GM12878 (cell line): Measurements from ENCODE around the gene SPTA1. TPM values are rescaled to one million over a fixed set of nuclear protein-coding genes. Genes with fewer than 3 reads are reported as not detected.

ENCODE experiments used
- ATAC-seq: fragments of 200-7000 bp; cut with Tn5 transposase; 3 replicates; pipeline ENCODE4 v1.9.1; 2020; ENCODE audit warnings: mild to moderate bottlenecking, moderate library complexity
- BruUV-seq: library from RNA; stranded (reverse); fragments of 400-500 nt; replicated peaks from 2 replicates; lab custom pipeline; 2021; lab: Mats Ljungman, UMichigan
- CTCF ChIA-PET: fragments of 300-600 bp; sonication (Branson Sonifier 250); formaldehyde crosslinking; extraction: SDS; loops from one replicate; lab custom pipeline; 2021; ENCODE audit warnings: inconsistent platforms; lab: Yijun Ruan, JAX
- POLR2A ChIA-PET: fragments of 350-600 bp; formaldehyde crosslinking; extraction: SDS; loops from one replicate; lab custom pipeline; 2021; ENCODE audit warnings: inconsistent platforms; lab: Charles Lee
- RAD21 ChIA-PET: fragments of 300-600 bp; sonication (Branson Sonifier 250); formaldehyde crosslinking; loops from one replicate; lab custom pipeline; 2023; ENCODE audit warnings: antibody characterized with exemption; ENCODE audit not compliant: unreplicated experiment; lab: Charles Lee
- SMC1A ChIA-PET: fragments of 300-600 bp; sonication (Branson Sonifier 250); formaldehyde crosslinking; loops from one replicate; lab custom pipeline; 2023; ENCODE audit not compliant: unreplicated experiment, uncharacterized antibody; lab: Charles Lee
- DNase-seq: peaks from one replicate; pipeline ENCODE4 v3.0.0-alpha.2; 2011; ENCODE audit warnings: low read depth, low spot score
- FAIRE-seq: peaks from 3 replicates; lab custom pipeline; 2011; peaks lifted over from hg19 to GRCh38; lab: Jason Lieb, UNC
- H2AFZ ChIP-seq: 2 replicates; pipeline ENCODE4 v1.6.0; 2011; ENCODE audit warnings: low read depth, low read length, control low read depth; ENCODE audit not compliant: control insufficient read depth
- H3K27ac ChIP-seq: 2 replicates; pipeline ENCODE4 v1.5.1; 2011; ENCODE audit warnings: control low read depth; ENCODE audit not compliant: control insufficient read depth, insufficient read depth
- H3K27me3 ChIP-seq, 2 experiments: replicated peaks in 1 of 2; 2 replicates each; pipeline versions ENCODE4 v1.6.0 to v1.6.1; 2011; ENCODE audit warnings: low read length in 1 of 2; ENCODE audit not compliant: control insufficient read depth in 2 of 2, insufficient read depth in 2 of 2
- H3K36me3 ChIP-seq, 2 experiments: 2 replicates each; pipeline ENCODE4 v1.5.1; 2011; ENCODE audit warnings: low read length in 1 of 2; ENCODE audit not compliant: control insufficient read depth in 2 of 2, insufficient read depth in 2 of 2
- H3K4me1 ChIP-seq: 2 replicates; pipeline ENCODE4 v1.6.1; 2011; ENCODE audit warnings: mild to moderate bottlenecking, low read length, moderate library complexity, mixed read lengths; ENCODE audit not compliant: control insufficient read depth, insufficient read depth
- H3K4me2 ChIP-seq: 2 replicates; pipeline ENCODE4 v1.6.0; 2011; ENCODE audit warnings: control low read depth; ENCODE audit not compliant: control insufficient read depth, insufficient read depth
- H3K4me3 ChIP-seq: fragments of 200-600 bp; sonication (generic); 2 replicates; pipeline ENCODE4 v1.5.1; 2016
- H3K79me2 ChIP-seq: 2 replicates; pipeline ENCODE4 v1.6.0; 2011; ENCODE audit warnings: low read length; ENCODE audit not compliant: control insufficient read depth, insufficient read depth
- H3K9ac ChIP-seq: 2 replicates; pipeline ENCODE4 v1.8.0; 2011; ENCODE audit warnings: low read length, control low read depth, mixed read lengths; ENCODE audit not compliant: control insufficient read depth, insufficient read depth
- H3K9me3 ChIP-seq: replicated peaks from 3 replicates; pipeline ENCODE4 v1.5.1; 2011; ENCODE audit warnings: mild to moderate bottlenecking, low read length; ENCODE audit not compliant: control insufficient read depth, insufficient read depth
- H4K20me1 ChIP-seq: 2 replicates; pipeline ENCODE4 v1.6.0; 2011; ENCODE audit not compliant: control insufficient read depth, insufficient read depth
- ASH2L ChIP-seq: fragments of 300-600, 200-600 bp; sonication (generic); IDR thresholded peaks from 2 replicates; pipeline ENCODE4 v1.6.1; 2017; ENCODE audit warnings: low read depth, mild to moderate bottlenecking, borderline replicate concordance
- CBX3 ChIP-seq: fragments of 200-600 bp; sonication (generic); IDR thresholded peaks from 2 replicates; pipeline ENCODE4 v1.6.1; 2016; ENCODE audit warnings: low read depth, borderline replicate concordance
- CREB1 ChIP-seq: IDR thresholded peaks from 2 replicates; pipeline ENCODE4 v1.6.1; 2012; ENCODE audit warnings: low read depth, mild to moderate bottlenecking, inconsistent platforms
- IKZF1 ChIP-seq: fragments of 450-650 bp; conservative IDR thresholded peaks from 2 replicates; pipeline ENCODE4 v1.6.1; 2017; ENCODE audit warnings: antibody characterized with exemption, mild to moderate bottlenecking
- MEF2A ChIP-seq: IDR thresholded peaks from 2 replicates; pipeline ENCODE4 v1.6.1; 2011; ENCODE audit warnings: low read depth, mild to moderate bottlenecking, low read length, moderate library complexity; ENCODE audit not compliant: insufficient read depth
- MTA2 ChIP-seq: fragments of 450-650 bp; IDR thresholded peaks from 2 replicates; pipeline ENCODE4 v1.6.1; 2016; ENCODE audit warnings: low read depth, mild to moderate bottlenecking, moderate library complexity
- MXI1 ChIP-seq: fragments of 150-350 bp; IDR thresholded peaks from 2 replicates; pipeline ENCODE4 v1.6.1; 2011; ENCODE audit warnings: low read depth, mild to moderate bottlenecking, inconsistent platforms, low read length, improper control_type of control experiment
- NFXL1 ChIP-seq: fragments of 450-650 bp; IDR thresholded peaks from 2 replicates; pipeline ENCODE4 v1.6.1; 2017; ENCODE audit warnings: antibody characterized with exemption, mild to moderate bottlenecking, borderline replicate concordance
- PAX5 ChIP-seq: IDR thresholded peaks from 2 replicates; pipeline ENCODE4 v1.6.1; 2011; ENCODE audit warnings: low read depth, low read length, borderline replicate concordance
- POLR2A ChIP-seq: IDR thresholded peaks from 2 replicates; pipeline ENCODE4 v1.6.1; 2011; ENCODE audit warnings: low read depth, mild to moderate bottlenecking, low read length
- RBBP5 ChIP-seq: fragments of 200-600 bp; sonication (generic); conservative IDR thresholded peaks from 2 replicates; pipeline ENCODE4 v1.6.1; 2016
- STAT3 ChIP-seq: IDR thresholded peaks from 2 replicates; pipeline ENCODE4 v1.6.1; 2011; ENCODE audit warnings: low read depth, low read length, improper control_type of control experiment
- in situ Hi-C: fragments of 300-500 bp; cut with MboI; formaldehyde crosslinking; loops from 9 replicates; pipeline ENCODE4 v1.14.3; 2018; ENCODE audit warnings: mixed read lengths
- intact Hi-C: fragments of 100-400 bp; cut with micrococcal nuclease; formaldehyde crosslinking; loops from one replicate; pipeline ENCODE4 v1.14.2; 2022; ENCODE audit not compliant: unreplicated experiment
- polyA plus RNA-seq, 11 experiments: library from polyadenylated mRNA; depleted of rRNA in 4 of 11; unstranded in 6 of 11; stranded (reverse) in 5 of 11; fragments of >200 nt; fragmentation: Nextera tagmentation in 4 of 11; fragmentation: Illumina TruSeq in 1 of 11; extraction: Ambion mirVana in 4 of 11; extraction: Trizol in 1 of 11; gene quantifications; 1 replicate in 1 of 11; 2 replicates in 10 of 11; pipeline versions ENCODE4 v1.2.1 to v1.2.3, GENCODE V29; 2011 to 2016; ENCODE audit warnings: inconsistent platforms in 2 of 11, missing spikeins in 2 of 11, low read depth in 1 of 11
- total RNA-seq, 4 experiments: library from RNA; depleted of rRNA in 3 of 4; stranded (reverse); fragments of >200 nt in 3 of 4; fragmentation: Illumina TruSeq in 1 of 4; extraction: Trizol in 1 of 4; gene quantifications; 2 replicates each; pipeline versions ENCODE4 v1.2.1 to v1.2.3, GENCODE V29; 2013 to 2021
- TF ChIP-seq, protein P1 (sequence below): IDR thresholded peaks from 2 replicates; pipeline ENCODE4 v1.6.1; 2011; ENCODE audit warnings: low read depth, mild to moderate bottlenecking, low read length, moderate library complexity, borderline replicate concordance; ENCODE audit errors: extremely low read depth
- TF ChIP-seq, protein P2 (sequence below): fragments of 450-650 bp; IDR thresholded peaks from 2 replicates; pipeline ENCODE4 v1.6.1; 2017; ENCODE audit warnings: antibody characterized with exemption, mild to moderate bottlenecking, moderate library complexity
- TF ChIP-seq, protein P3 (sequence below): fragments of 150-350 bp; IDR thresholded peaks from 2 replicates; pipeline ENCODE4 v1.6.1; 2016; ENCODE audit warnings: low read depth, low read length

SPTA1 gene
- total and polyA plus RNA-seq, 10 of the 15 experiments (the other 5 are each of a cell fraction or from before 2014, with no cell fraction given) = under 0.01 to 0.21 (median 0.12) TPM; not detected in 5

DNA sequence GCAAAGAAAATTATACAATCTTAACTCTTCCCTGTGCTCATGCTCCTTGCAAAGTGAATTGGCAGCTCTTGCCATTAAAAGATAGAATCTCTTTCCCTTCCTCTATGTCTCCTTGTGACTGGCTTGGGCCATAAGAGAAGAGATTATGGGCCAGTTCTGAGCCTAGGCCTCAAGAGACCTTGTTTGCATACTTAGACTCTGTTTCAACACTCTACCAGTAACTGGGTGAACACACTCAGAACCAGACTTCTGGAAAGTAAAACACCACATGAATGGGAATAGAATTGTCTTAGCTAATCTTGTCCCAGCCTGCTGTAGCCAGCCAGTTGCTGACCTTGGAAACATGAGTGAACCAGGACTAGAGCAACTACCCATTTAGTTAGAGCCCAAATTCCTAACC, 49.3 kb upstream of the SPTA1 start:
- SMC1A ChIA-PET = no interaction called here
- Histone ChIP-seq H3K9ac (no peak overlapping the region), H4K20me1 (no peaks in the 10 kb centered on the region), H3K27ac (no peak overlapping the region), H3K79me2 (no peaks in the 10 kb centered on the region), H3K4me1 (no peaks in the 10 kb centered on the region), H3K4me2 (no peak overlapping the region)
- intact Hi-C loops = no loop called here
- in situ Hi-C loops = no loop called here
- ATAC-seq = no peak
- no peak for DNase-seq
- TF ChIP-seq CREB1 (no peak), NFXL1 (no peak), PAX5 (no peak), POLR2A (no peak), MEF2A (no peak), ASH2L (no peak), MXI1 (no peak), CBX3 (no peak), MTA2 (no peak), STAT3 (no peak), IKZF1 (no peak), RBBP5 (no peak)
- TF ChIP-seq, protein P1, sequence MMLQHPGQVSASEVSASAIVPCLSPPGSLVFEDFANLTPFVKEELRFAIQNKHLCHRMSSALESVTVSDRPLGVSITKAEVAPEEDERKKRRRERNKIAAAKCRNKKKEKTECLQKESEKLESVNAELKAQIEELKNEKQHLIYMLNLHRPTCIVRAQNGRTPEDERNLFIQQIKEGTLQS = no peak
- TF ChIP-seq, protein P2, sequence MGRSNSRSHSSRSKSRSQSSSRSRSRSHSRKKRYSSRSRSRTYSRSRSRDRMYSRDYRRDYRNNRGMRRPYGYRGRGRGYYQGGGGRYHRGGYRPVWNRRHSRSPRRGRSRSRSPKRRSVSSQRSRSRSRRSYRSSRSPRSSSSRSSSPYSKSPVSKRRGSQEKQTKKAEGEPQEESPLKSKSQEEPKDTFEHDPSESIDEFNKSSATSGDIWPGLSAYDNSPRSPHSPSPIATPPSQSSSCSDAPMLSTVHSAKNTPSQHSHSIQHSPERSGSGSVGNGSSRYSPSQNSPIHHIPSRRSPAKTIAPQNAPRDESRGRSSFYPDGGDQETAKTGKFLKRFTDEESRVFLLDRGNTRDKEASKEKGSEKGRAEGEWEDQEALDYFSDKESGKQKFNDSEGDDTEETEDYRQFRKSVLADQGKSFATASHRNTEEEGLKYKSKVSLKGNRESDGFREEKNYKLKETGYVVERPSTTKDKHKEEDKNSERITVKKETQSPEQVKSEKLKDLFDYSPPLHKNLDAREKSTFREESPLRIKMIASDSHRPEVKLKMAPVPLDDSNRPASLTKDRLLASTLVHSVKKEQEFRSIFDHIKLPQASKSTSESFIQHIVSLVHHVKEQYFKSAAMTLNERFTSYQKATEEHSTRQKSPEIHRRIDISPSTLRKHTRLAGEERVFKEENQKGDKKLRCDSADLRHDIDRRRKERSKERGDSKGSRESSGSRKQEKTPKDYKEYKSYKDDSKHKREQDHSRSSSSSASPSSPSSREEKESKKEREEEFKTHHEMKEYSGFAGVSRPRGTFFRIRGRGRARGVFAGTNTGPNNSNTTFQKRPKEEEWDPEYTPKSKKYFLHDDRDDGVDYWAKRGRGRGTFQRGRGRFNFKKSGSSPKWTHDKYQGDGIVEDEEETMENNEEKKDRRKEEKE = no peak
- TF ChIP-seq, protein P3, sequence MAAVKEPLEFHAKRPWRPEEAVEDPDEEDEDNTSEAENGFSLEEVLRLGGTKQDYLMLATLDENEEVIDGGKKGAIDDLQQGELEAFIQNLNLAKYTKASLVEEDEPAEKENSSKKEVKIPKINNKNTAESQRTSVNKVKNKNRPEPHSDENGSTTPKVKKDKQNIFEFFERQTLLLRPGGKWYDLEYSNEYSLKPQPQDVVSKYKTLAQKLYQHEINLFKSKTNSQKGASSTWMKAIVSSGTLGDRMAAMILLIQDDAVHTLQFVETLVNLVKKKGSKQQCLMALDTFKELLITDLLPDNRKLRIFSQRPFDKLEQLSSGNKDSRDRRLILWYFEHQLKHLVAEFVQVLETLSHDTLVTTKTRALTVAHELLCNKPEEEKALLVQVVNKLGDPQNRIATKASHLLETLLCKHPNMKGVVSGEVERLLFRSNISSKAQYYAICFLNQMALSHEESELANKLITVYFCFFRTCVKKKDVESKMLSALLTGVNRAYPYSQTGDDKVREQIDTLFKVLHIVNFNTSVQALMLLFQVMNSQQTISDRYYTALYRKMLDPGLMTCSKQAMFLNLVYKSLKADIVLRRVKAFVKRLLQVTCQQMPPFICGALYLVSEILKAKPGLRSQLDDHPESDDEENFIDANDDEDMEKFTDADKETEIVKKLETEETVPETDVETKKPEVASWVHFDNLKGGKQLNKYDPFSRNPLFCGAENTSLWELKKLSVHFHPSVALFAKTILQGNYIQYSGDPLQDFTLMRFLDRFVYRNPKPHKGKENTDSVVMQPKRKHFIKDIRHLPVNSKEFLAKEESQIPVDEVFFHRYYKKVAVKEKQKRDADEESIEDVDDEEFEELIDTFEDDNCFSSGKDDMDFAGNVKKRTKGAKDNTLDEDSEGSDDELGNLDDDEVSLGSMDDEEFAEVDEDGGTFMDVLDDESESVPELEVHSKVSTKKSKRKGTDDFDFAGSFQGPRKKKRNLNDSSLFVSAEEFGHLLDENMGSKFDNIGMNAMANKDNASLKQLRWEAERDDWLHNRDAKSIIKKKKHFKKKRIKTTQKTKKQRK = no peak
- TF ChIP-seq, all 136 proteins: peak for 0
- no peak for FAIRE-seq
- H3K9me3 ChIP-seq = no peaks in the 10 kb centered on the region
- no peaks in the 10 kb centered on the region for H3K36me3 ChIP-seq
- BruUV-seq = no TSS peak
- RAD21 ChIA-PET = no interaction called here
- no peak overlapping the region for H2AFZ ChIP-seq
- H3K4me3 ChIP-seq = no peak overlapping the region
- CTCF ChIA-PET = interaction anchor here (1.1 to 1.4 kb wide), 2 partner anchors 9 to 17 kb away, joined by 3 read pairs; no protein-coding TSS in a partner anchor
- POLR2A ChIA-PET = no interaction called here
- no peaks in the 10 kb centered on the region for H3K27me3 ChIP-seq
